Pancreas (tissue), 10 donors: ENCODE measurements around the gene EPS8L2. TPM values are rescaled to one million over a fixed set of nuclear protein-coding genes. Genes with fewer than 3 reads are reported as not detected.

Experiments used
- ATAC-seq, 4 donors: fragments of 200-7000 bp; cut with Tn5 transposase; one replicate each; pipeline versions ENCODE4 v1.8.0 to v1.9.1; 2020; ENCODE audit warnings: mild to moderate bottlenecking in 4 of 4, moderate library complexity in 4 of 4
- DNase-seq, 6 donors: peaks; one replicate each; pipeline ENCODE4 v3.0.0-alpha.2; 2020
- FAIRE-seq: peaks from 2 replicates; lab custom pipeline; 2012; peaks lifted over from hg19 to GRCh38; lab: Jason Lieb, UNC
- H3K27ac ChIP-seq, 4 donors: fragments of 200-600 bp; sonication (generic); 1 replicate in 3 of 4; 2 replicates in 1 of 4; pipeline versions ENCODE4 v1.5.0 to v1.8.0; 2020
- H3K27me3 ChIP-seq, 4 donors: fragments of 200-600 bp; one replicate each; pipeline ENCODE4 v1.8.0; 2021
- H3K36me3 ChIP-seq, 3 donors: fragments of 200-600 bp; sonication (generic) in 1 of 3; one replicate each; pipeline versions ENCODE4 v1.5.0 to v1.8.0; 2020 to 2021
- H3K4me1 ChIP-seq, 3 donors: fragments of 200-600 bp; one replicate each; pipeline ENCODE4 v1.8.0; 2021
- H3K4me3 ChIP-seq, 4 donors: fragments of 200-600 bp; sonication (generic) in 2 of 4; one replicate each; pipeline versions ENCODE4 v1.5.0 to v1.8.0; 2020 to 2021
- H3K9me3 ChIP-seq, 4 donors: fragments of 200-600 bp; one replicate each; pipeline ENCODE4 v1.8.0; 2021
- WGBS, 2 donors: extraction: QIAGEN DNeasy Blood & Tissue Kit; methylation state at CpG; one replicate each; pipeline ENCODE4 v1.1.7; 2013; 5-methylcytosine and 5-hydroxymethylcytosine counted together
- intact Hi-C, 3 donors: fragments of 100-400 bp; cut with DNase I; formaldehyde crosslinking; loops; one replicate each; pipeline versions ENCODE4 v1.11.1 to v1.14.2; 2022
- polyA plus RNA-seq, 2 donors: library from polyadenylated mRNA; stranded (reverse); fragments of 200-250 nt; gene quantifications; one replicate each; pipeline ENCODE4 v1.2.3, GENCODE V29; 2013
- total RNA-seq, 6 donors: library from RNA; stranded (reverse); fragmentation: NEBNext Ultra II Directional in 4 of 6; extraction: Animal tissue kit (Norgen Biotek cat#: 25700) in 4 of 6; gene quantifications; one replicate each; pipeline versions ENCODE4 v1.2.1 to v1.2.4, GENCODE V29; 2021 to 2023
- TF ChIP-seq, protein P1 (sequence below), 4 donors: fragments of 200-600 bp; sonication (generic) in 3 of 4; IDR thresholded peaks; one replicate each; pipeline versions ENCODE4 v1.5.0 to v1.8.0; 2021; ENCODE audit warnings: antibody characterized with exemption in 4 of 4
- donor health status: healthy with polysubstance abuse.
- donor health status: DM: no; HTN: no; CAD: no; lungs with moderate emphysema.
- donor health status: DM: no; HTN: no; CAD: no.
- donor health status: control.
- donor health status: control.
- donor health status: Bipolar disorder and iron deficiency.
- donor health status: DM: yes; HTN: yes; CAD: no.
- donor health status: DM: no; HTN: no; CAD: no.
- donor health status: DM: no; HTN: no; CAD: no.
- donor health status: DM: yes; HTN: yes; CAD: no.

Gene EPS8L2
- total and polyA plus RNA-seq, 8 donors, result 58.1 to 286 (median 93.3) TPM

DNA sequence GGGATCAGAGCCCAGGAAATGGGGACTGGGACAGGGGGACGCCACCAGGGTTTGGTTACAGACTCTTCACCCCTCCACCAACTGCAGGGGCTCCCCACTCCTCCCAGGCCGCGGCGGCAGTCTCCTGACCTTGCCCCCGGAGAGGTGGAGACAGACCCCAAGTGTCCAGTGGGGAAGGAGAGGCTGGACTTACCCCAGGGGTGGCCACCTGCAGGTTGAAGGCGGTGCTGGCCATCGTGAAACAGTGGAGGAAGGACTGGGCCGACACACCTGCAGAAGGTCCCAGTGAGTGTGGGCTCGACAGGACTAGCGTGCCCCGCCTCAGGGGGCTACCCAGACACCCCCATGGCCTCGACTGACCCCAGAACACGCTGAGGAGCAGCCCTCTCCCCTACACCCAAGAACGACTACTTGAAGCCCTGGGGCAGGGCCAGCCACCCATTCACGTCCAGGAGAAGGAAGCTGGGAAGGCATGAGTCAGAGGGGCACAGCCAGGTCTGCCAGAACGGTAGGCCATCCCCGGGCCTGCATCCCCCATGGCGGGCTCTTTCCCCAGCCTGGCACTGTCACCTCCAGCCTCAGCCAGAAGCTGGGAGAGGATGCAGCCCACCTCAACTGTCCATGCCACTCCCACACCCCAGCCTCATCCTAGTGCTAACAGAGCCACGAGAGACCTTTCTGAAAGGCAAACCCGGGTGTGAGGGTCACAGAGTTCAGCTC lies 69.0 kb downstream of the EPS8L2 start:
- Histone ChIP-seq H3K9me3 (no peaks in the 10 kb centered on the region), H3K27me3 (no peaks in the 10 kb centered on the region), H3K4me1 (peaks cover 0 to 14% (median 6%) of the 10 kb centered on the region in 3 donors), H3K27ac (no peak overlapping the region), H3K36me3 (peaks cover 0 to 26% (median 0%) of the 10 kb centered on the region in 3 donors), H3K4me3 (no peak overlapping the region)
- peak in 3 of 6 donors; percentile 17 to 67 (median 40) for DNase-seq
- TF ChIP-seq, protein P1, sequence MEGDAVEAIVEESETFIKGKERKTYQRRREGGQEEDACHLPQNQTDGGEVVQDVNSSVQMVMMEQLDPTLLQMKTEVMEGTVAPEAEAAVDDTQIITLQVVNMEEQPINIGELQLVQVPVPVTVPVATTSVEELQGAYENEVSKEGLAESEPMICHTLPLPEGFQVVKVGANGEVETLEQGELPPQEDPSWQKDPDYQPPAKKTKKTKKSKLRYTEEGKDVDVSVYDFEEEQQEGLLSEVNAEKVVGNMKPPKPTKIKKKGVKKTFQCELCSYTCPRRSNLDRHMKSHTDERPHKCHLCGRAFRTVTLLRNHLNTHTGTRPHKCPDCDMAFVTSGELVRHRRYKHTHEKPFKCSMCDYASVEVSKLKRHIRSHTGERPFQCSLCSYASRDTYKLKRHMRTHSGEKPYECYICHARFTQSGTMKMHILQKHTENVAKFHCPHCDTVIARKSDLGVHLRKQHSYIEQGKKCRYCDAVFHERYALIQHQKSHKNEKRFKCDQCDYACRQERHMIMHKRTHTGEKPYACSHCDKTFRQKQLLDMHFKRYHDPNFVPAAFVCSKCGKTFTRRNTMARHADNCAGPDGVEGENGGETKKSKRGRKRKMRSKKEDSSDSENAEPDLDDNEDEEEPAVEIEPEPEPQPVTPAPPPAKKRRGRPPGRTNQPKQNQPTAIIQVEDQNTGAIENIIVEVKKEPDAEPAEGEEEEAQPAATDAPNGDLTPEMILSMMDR (IDR thresholded peaks at IDR 0.05), result no peak
- no peak for ATAC-seq
- intact Hi-C loops, result no loop called here
- FAIRE-seq, result no peak
- 74 to 79% methylated on average over 17 to 20 of the region's 20 CpGs for WGBS, 2 donors

DNA sequence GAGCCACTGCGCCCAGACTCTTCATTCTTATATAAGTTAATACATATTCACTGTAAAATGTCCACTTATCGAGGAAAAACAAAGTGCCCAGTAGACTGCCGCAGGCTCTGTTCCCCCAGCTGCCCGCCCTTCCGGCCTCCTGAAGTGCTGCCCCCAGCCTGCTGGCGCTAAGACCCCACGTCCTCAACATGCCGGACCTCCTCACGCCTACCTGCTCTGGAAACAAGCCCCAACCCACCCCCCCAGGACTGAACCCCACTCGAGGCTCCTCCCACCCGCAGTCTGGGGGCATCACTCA lies 70.2 kb downstream of the EPS8L2 start:
- DNase-seq, result no peak
- WGBS, 2 donors, result 40 to 43% methylated on average over 11 of the region's 11 CpGs
- Histone ChIP-seq H3K9me3 (no peaks in the 10 kb centered on the region), H3K4me1 (peaks cover 0 to 14% (median 6%) of the 10 kb centered on the region in 3 donors), H3K27ac (no peak overlapping the region), H3K36me3 (peaks cover 0 to 17% (median 0%) of the 10 kb centered on the region in 3 donors), H3K4me3 (peak overlapping the region; percentile 77 to 90 (median 81)), H3K27me3 (no peaks in the 10 kb centered on the region)
- FAIRE-seq, result no peak
- ATAC-seq, result no peak
- intact Hi-C loops, result no loop called here
- TF ChIP-seq, protein P1 (IDR thresholded peaks at IDR 0.05), result no peak

DNA sequence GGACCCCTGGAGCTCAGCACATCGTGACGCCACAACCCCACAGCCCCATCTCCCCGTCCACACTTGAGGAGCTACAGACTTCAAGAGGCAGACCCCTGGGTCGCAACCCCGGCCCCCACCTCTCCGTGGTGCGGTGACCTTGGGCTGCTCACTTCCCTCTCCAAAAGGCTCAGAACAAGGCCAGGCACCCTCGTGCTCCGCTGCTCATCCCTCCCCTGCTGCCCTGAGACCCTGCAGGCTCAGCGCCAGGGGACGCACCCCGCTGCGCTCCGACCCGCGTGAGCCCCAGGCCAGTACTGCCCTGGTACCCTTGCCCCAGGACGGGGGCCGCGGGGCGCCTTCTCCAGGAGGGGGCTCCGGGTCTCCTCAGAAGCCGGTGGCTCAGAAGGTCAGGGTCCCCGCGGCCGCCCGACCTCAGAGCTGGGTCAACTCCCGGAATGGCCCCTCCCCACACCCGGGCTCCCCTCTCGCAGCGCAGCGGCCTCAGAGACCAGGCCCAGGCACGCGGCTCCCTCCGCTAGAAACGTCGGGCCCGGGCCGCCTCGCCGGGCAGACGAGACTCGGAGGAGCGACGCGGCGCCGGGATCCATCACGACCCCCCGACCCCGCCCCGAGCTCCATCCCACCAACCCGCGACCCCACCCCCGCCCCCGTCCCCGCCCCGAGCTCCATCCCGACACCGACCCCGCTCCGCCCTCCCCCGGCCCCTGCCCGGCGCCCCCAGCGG lies 70.7 kb downstream of the EPS8L2 start:
- intact Hi-C loops, result no loop called here
- H3K4me3 ChIP-seq, result peak overlapping the region; percentile 77 to 90 (median 81)
- H3K9me3 ChIP-seq, result no peaks in the 10 kb centered on the region
- ATAC-seq, result peak; percentile 17 to 47 (median 31)
- TF ChIP-seq, protein P1 (IDR thresholded peaks at IDR 0.05), result no peak
- FAIRE-seq, result no peak
- H3K27ac ChIP-seq, result peak overlapping the region in 3 of 4 donors; percentile 41 to 55 (median 52)
- peak in 4 of 6 donors; percentile 36 to 88 (median 63) for DNase-seq
- WGBS, 2 donors, result 1 to 3% methylated on average over 26 to 65 of the region's 65 CpGs
- H3K36me3 ChIP-seq, result peaks cover 0 to 11% (median 0%) of the 10 kb centered on the region in 3 donors
- H3K27me3 ChIP-seq, result no peaks in the 10 kb centered on the region
- peaks cover 0 to 14% (median 6%) of the 10 kb centered on the region in 3 donors for H3K4me1 ChIP-seq

Other genes starting within 250 kb of the EPS8L2 start
- 10 to 100 TPM; 38.9 to 65.1 (median 59.1) TPM for gene RNH1, start 199.0 kb upstream of the EPS8L2 start, total RNA-seq
- 10 to 100 TPM; 66.8 to 87.7 TPM for gene RNH1, start 199.0 kb upstream of the EPS8L2 start, polyA plus RNA-seq
- 10 to 100 TPM; 10.4 to 22.6 (median 19.2) TPM for gene HRAS, start 170.7 kb upstream of the EPS8L2 start, total RNA-seq
- gene HRAS, start 170.7 kb upstream of the EPS8L2 start, polyA plus RNA-seq, result 100 to 1,000 TPM; 103 to 130 TPM
- gene LRRC56, start 168.7 kb upstream of the EPS8L2 start, total RNA-seq, result 1 to 10 TPM in 5 of 6 donors, under 1 TPM in 1; 0.98 to 2.0 (median 1.6) TPM
- gene LRRC56, start 168.7 kb upstream of the EPS8L2 start, polyA plus RNA-seq, result 1 to 10 TPM; 5.4 to 7.3 TPM
- 1 to 10 TPM; 2.7 to 6.9 (median 5.6) TPM for gene LMNTD2, start 145.5 kb upstream of the EPS8L2 start, total RNA-seq
- 10 to 100 TPM; 10.4 to 24.2 TPM for gene LMNTD2, start 145.5 kb upstream of the EPS8L2 start, polyA plus RNA-seq
- 10 to 100 TPM; 17.6 to 35.7 (median 27.9) TPM for gene RASSF7, start 145.3 kb upstream of the EPS8L2 start, total RNA-seq
- 100 to 1,000 TPM; 171 to 253 TPM for gene RASSF7, start 145.3 kb upstream of the EPS8L2 start, polyA plus RNA-seq
- gene PHRF1, start 129.8 kb upstream of the EPS8L2 start, total RNA-seq, result 10 to 100 TPM; 11.2 to 17.2 (median 13.1) TPM
- 10 to 100 TPM; 15.6 to 39.3 TPM for gene PHRF1, start 129.8 kb upstream of the EPS8L2 start, polyA plus RNA-seq
- gene IRF7, start 90.3 kb upstream of the EPS8L2 start, total RNA-seq, result 10 to 100 TPM in 2 of 6 donors, 1 to 10 TPM in 4; 4.0 to 30.0 (median 9.1) TPM
- gene IRF7, start 90.3 kb upstream of the EPS8L2 start, polyA plus RNA-seq, result 10 to 100 TPM; 33.4 to 36.6 TPM
- 1 to 10 TPM in 5 of 6 donors, under 1 TPM in 1; 0.61 to 2.7 (median 1.5) TPM for gene CDHR5, start 81.3 kb upstream of the EPS8L2 start, total RNA-seq
- gene CDHR5, start 81.3 kb upstream of the EPS8L2 start, polyA plus RNA-seq, result 1 to 10 TPM; 1.3 to 4.4 TPM
- gene SCT, start 79.0 kb upstream of the EPS8L2 start, total RNA-seq, result under 1 TPM in 2 of 6 donors, not detected in 4; 0.58 to 0.69 TPM
- gene SCT, start 79.0 kb upstream of the EPS8L2 start, polyA plus RNA-seq, result not detected
- 1 to 10 TPM in 1 of 6 donors, under 1 TPM in 5; 0.28 to 1.4 (median 0.66) TPM for gene DRD4, start 69.0 kb upstream of the EPS8L2 start, total RNA-seq
- 1 to 10 TPM; 2.4 TPM for gene DRD4, start 69.0 kb upstream of the EPS8L2 start, polyA plus RNA-seq
- 10 to 100 TPM; 15.9 to 26.9 (median 18.5) TPM for gene DEAF1, start 11.0 kb upstream of the EPS8L2 start, total RNA-seq
- 10 to 100 TPM; 28.4 to 33.8 TPM for gene DEAF1, start 11.0 kb upstream of the EPS8L2 start, polyA plus RNA-seq
- 10 to 100 TPM in 4 of 6 donors, 1 to 10 TPM in 2; 8.5 to 16.4 (median 14.2) TPM for gene TMEM80, start 10.4 kb upstream of the EPS8L2 start, total RNA-seq
- 10 to 100 TPM; 18.6 to 24.7 TPM for gene TMEM80, start 10.4 kb upstream of the EPS8L2 start, polyA plus RNA-seq
- gene TALDO1, start 41.2 kb downstream of the EPS8L2 start, total RNA-seq, result 10 to 100 TPM; 52.5 to 83.9 (median 78.2) TPM
- 10 to 100 TPM; 50.3 to 70.0 TPM for gene TALDO1, start 41.2 kb downstream of the EPS8L2 start, polyA plus RNA-seq
- 10 to 100 TPM; 13.6 to 28.9 (median 18.1) TPM for gene GATD1, start 71.3 kb downstream of the EPS8L2 start, total RNA-seq
- 10 to 100 TPM; 27.9 to 43.2 TPM for gene GATD1, start 71.3 kb downstream of the EPS8L2 start, polyA plus RNA-seq
- gene CEND1, start 83.9 kb downstream of the EPS8L2 start, total RNA-seq, result under 1 TPM in 1 of 6 donors, not detected in 5; 0.12 TPM
- under 1 TPM; 0.27 to 0.42 TPM for gene CEND1, start 83.9 kb downstream of the EPS8L2 start, polyA plus RNA-seq
- 10 to 100 TPM; 32.2 to 84.0 (median 41.8) TPM for gene SLC25A22, start 92.0 kb downstream of the EPS8L2 start, total RNA-seq
- 10 to 100 TPM; 40.4 to 45.5 TPM for gene SLC25A22, start 92.0 kb downstream of the EPS8L2 start, polyA plus RNA-seq
- 10 to 100 TPM in 1 of 6 donors, 1 to 10 TPM in 5; 6.3 to 12.9 (median 8.7) TPM for gene PIDD1, start 99.0 kb downstream of the EPS8L2 start, total RNA-seq
- gene PIDD1, start 99.0 kb downstream of the EPS8L2 start, polyA plus RNA-seq, result 10 to 100 TPM; 53.1 to 70.9 TPM
- gene RPLP2, start 103.7 kb downstream of the EPS8L2 start, total RNA-seq, result 1,000 to 10,000 TPM in 5 of 6 donors, 100 to 1,000 TPM in 1; 944 to 1,591 (median 1,137) TPM
- 1,000 to 10,000 TPM in 1 of 2 donors, 100 to 1,000 TPM in 1; 761 to 1,687 TPM for gene RPLP2, start 103.7 kb downstream of the EPS8L2 start, polyA plus RNA-seq
- gene PNPLA2, start 112.7 kb downstream of the EPS8L2 start, total RNA-seq, result 100 to 1,000 TPM in 1 of 6 donors, 10 to 100 TPM in 5; 59.1 to 109 (median 82.1) TPM
- 100 to 1,000 TPM; 233 to 234 TPM for gene PNPLA2, start 112.7 kb downstream of the EPS8L2 start, polyA plus RNA-seq
- gene CRACR2B, start 121.7 kb downstream of the EPS8L2 start, total RNA-seq, result 100 to 1,000 TPM in 4 of 6 donors, 10 to 100 TPM in 2; 60.6 to 140 (median 108) TPM
- 100 to 1,000 TPM; 263 to 378 TPM for gene CRACR2B, start 121.7 kb downstream of the EPS8L2 start, polyA plus RNA-seq
- gene CD151, start 126.7 kb downstream of the EPS8L2 start, total RNA-seq, result 100 to 1,000 TPM; 163 to 278 (median 233) TPM
- gene CD151, start 126.7 kb downstream of the EPS8L2 start, polyA plus RNA-seq, result 100 to 1,000 TPM; 256 to 351 TPM
- gene POLR2L, start 136.3 kb downstream of the EPS8L2 start, total RNA-seq, result 10 to 100 TPM; 62.9 to 98.8 (median 68.9) TPM
- gene POLR2L, start 136.3 kb downstream of the EPS8L2 start, polyA plus RNA-seq, result 100 to 1,000 TPM in 1 of 2 donors, 10 to 100 TPM in 1; 64.7 to 110 TPM
- gene TSPAN4, start 136.6 kb downstream of the EPS8L2 start, total RNA-seq, result 10 to 100 TPM; 15.3 to 25.0 (median 18.8) TPM
- 10 to 100 TPM; 44.0 to 67.2 TPM for gene TSPAN4, start 136.6 kb downstream of the EPS8L2 start, polyA plus RNA-seq
- gene CHID1, start 204.6 kb downstream of the EPS8L2 start, total RNA-seq, result 10 to 100 TPM; 41.7 to 86.0 (median 63.1) TPM
- gene CHID1, start 204.6 kb downstream of the EPS8L2 start, polyA plus RNA-seq, result 10 to 100 TPM; 57.1 to 66.0 TPM
- gene AP2A2, start 219.6 kb downstream of the EPS8L2 start, total RNA-seq, result 10 to 100 TPM; 40.0 to 60.2 (median 53.2) TPM
- 10 to 100 TPM; 48.0 to 50.8 TPM for gene AP2A2, start 219.6 kb downstream of the EPS8L2 start, polyA plus RNA-seq